ENCODE measurements around the gene MS4A6A.
"Not testable (repeated sequence)": the region's sequence is repeated elsewhere in the genome, so short reads cannot be mapped to it uniquely, and the experiment has no call there.

Gene MS4A6A

DNA sequence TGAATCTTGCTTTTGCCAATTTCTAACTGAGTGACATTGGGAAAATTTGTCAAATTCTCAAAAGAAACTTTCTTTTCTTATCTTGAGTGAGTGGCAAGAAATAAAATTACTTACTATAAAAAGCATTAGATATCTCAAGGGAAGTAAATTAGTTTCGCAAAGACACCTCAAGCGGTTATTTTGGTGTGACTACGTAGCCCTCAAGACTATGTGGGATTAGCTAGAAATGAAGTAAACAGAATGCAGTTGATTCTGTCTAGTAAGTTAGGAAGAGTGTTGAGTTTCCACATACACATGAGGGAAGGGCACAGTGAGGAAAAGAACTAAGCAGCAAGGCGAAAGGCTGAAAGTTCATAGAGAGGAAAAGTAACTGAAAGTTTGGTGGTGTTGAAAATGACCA, 28.3 kb upstream of the MS4A6A start:
- DNase-seq (ENCODE audit: low spot score) = no peak
- TF ChIP-seq CTCF (IDR thresholded peaks at IDR 0.05; ENCODE audit: extremely low read depth, insufficient read depth, missing control alignments) = no peak
- in situ Hi-C loops (cut with MboI; ENCODE audit: low pct_unique_long_range_greater_than_20kb, low sequenced_read_pairs, unreplicated experiment) = no loop called here

DNA sequence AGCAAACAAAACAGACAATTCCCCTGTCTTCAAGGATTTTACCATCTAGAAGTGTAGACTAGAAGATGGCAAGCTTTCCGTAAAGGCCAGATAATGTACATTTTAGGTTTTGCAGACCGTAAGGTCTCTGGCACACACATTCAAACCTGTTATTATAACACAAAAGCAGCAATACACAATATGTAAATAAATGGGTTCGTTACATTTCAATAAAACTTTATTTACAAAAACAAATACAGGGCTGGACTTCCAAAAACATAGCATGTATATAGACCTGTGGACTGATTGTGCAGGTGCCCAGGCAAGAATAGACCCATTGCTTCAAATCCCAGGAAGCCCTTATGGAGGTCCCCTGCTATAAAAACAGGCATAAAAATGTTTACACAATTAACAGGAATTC, 27.1 kb upstream of the MS4A6A start:
- in situ Hi-C loops (cut with MboI; ENCODE audit: low pct_unique_long_range_greater_than_20kb, low sequenced_read_pairs, unreplicated experiment) = no loop called here
- no peak for TF ChIP-seq CTCF (IDR thresholded peaks at IDR 0.05; ENCODE audit: extremely low read depth, insufficient read depth, missing control alignments)
- DNase-seq (ENCODE audit: low spot score) = no peak

DNA sequence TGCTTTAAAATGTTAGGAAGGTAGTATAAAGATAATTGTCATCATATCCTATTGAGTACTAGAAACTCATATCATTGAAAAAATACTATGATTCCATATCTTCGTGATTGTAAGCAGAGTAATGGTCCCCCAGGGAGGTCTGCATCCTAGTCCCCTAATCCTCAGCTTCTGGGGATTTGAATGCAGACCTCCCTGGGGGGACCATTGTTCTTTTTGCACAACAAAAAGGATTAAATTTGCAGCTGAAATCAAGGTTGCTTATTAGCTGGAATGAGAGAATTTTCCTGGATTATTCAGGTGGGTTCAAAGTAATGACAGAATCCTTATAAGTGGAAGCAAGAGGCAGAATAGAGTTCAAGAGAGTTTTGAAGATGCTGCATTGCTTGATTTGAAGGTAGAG, 26.1 kb upstream of the MS4A6A start:
- no peak for TF ChIP-seq CTCF (IDR thresholded peaks at IDR 0.05; ENCODE audit: extremely low read depth, insufficient read depth, missing control alignments)
- DNase-seq (ENCODE audit: low spot score) = no peak
- in situ Hi-C loops (cut with MboI; ENCODE audit: low pct_unique_long_range_greater_than_20kb, low sequenced_read_pairs, unreplicated experiment) = no loop called here

DNA sequence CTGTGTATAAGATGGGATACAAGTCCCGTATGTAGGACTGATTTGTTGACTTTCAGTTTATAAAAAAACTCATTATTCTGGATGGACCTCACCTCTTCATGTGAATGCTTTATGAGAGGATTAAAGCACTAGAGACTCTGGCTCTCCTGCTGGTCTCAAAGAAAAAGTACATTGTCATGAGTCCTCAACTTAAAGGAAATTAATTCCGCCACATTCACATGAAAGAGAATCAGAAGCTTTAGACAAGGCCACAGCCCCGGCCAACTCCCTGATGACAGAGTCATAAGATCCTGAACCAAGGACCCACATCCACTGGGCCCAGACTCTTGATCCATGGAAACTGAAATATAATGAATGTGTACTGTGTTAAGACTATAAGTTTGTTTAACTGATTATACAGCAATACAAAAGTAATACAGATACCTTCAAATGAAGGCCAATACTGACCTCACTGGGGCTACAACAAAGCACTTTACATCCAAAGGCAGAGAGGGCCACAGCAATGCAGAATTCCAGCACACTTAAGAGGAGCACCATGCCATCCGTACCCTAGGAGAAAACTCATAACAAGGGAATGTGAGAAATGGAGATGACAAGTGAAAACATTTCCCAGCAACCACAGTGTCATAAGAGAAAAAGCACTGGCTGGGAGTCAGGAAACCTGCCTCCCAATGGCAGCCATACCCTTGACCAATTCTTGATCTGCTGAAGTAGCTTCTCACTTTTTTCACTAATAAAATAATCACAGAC, 25.4 kb upstream of the MS4A6A start:
- no peak for TF ChIP-seq CTCF (IDR thresholded peaks at IDR 0.05; ENCODE audit: extremely low read depth, insufficient read depth, missing control alignments)
- in situ Hi-C loops (cut with MboI; ENCODE audit: low pct_unique_long_range_greater_than_20kb, low sequenced_read_pairs, unreplicated experiment) = no loop called here
- no peak for DNase-seq (ENCODE audit: low spot score)

DNA sequence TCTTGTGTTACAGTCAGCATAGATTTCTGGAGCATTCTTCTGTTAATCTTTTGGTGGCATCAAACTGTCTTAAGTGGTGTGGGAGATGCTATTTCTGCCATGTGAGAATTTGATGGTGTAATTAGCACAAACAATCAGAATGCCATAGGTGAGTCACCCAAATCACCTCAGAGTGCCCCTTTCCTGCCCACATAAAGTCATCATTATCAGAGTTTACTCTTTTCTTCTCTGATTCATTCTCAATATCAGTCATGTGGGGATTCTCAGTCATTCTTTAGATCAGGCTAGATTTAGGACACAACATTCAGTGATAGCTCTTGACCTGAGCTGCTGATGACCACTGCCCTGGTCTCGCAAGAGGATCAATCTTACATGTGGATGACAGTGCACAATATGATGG, 23.7 kb upstream of the MS4A6A start:
- DNase-seq (ENCODE audit: low spot score) = no peak
- in situ Hi-C loops (cut with MboI; ENCODE audit: low pct_unique_long_range_greater_than_20kb, low sequenced_read_pairs, unreplicated experiment) = no loop called here
- no peak for TF ChIP-seq CTCF (IDR thresholded peaks at IDR 0.05; ENCODE audit: extremely low read depth, insufficient read depth, missing control alignments)

DNA sequence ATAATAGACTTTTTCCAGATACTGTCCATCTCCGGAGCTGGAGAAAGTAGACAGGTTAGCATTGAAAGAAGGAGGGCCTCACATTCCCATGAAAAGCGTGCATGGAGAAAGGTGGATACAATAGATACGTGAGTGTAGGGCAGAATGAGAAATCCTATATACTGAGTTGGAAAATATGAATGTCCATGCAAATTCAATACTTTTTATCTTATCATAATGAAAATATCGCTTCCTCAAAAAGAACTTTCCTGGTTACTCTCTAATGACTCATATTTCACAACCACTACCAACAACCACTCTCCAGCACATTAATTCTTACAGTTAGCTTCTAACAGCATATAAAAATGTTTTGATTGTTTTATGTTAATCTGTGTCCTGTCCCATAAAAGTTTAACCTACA, 22.0 kb upstream of the MS4A6A start:
- DNase-seq (ENCODE audit: low spot score) = no peak
- in situ Hi-C loops (cut with MboI; ENCODE audit: low pct_unique_long_range_greater_than_20kb, low sequenced_read_pairs, unreplicated experiment) = no loop called here
- no peak for TF ChIP-seq CTCF (IDR thresholded peaks at IDR 0.05; ENCODE audit: extremely low read depth, insufficient read depth, missing control alignments)

- in situ Hi-C loops (cut with MboI; ENCODE audit: low pct_unique_long_range_greater_than_20kb, low sequenced_read_pairs, unreplicated experiment); DNase-seq (ENCODE audit: low spot score): not testable (repeated sequence)
Observed at GRCh38 chr11:60201334-60201733, 18.5 kb upstream of the MS4A6A start.

Data from GM13977 (cell line).